ENCODE results near the gene NOP14. TPM values are rescaled to one million over a fixed set of nuclear protein-coding genes. Genes with fewer than 3 reads are reported as not detected.

Gene NOP14
- polyA plus RNA-seq, 2 of the 4 experiments (the other 2 are of a cell fraction): 18.9 to 30.2 TPM

DNA sequence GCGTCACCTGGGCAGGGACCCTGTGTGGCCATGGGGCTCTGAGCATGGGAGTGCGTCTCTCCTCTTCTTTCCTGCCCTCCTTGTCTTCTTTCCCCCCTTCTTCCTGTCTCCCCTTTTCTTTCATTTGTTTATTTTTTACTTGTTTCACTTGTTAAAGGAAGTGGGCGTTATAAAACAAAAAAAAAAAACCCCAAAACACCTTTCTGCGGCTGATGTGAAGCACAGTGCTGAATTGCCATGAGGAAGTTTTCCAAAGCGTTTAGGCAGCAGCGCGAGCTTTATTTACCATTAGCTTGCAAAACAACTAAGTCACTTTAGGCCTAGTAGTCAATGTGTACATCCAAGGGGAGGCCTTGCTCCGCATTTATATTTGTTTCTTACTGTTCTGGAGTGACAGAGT, 57.0 kb downstream of the NOP14 start:
- FAIRE-seq (no peak), ATAC-seq (no peak), DNase-seq (ENCODE audit: low read depth in 1 of 2, low spot score in 1 of 2) (no peak)
- Histone ChIP-seq H3K4me3 (no peak overlapping the region), H3K9me3 (no peaks in the 10 kb centered on the region), H3K4me2 (no peak overlapping the region), H3K4me1 (no peaks in the 10 kb centered on the region; the same call in 2 of the 3 replicates), H3K27ac (no peak overlapping the region)
- ChIA-PET POLR2A (interaction anchor here (0.7 kb wide), 1 partner anchor 18 kb away, joined by 4 read pairs; no protein-coding TSS in a partner anchor), CTCF (interaction anchor here (0.9 kb wide), 1 partner anchor 143 kb away, joined by 3 read pairs; no protein-coding TSS in a partner anchor)
- TF ChIP-seq ZFP36 (IDR thresholded peaks at IDR 0.05; ENCODE audit: borderline replicate concordance, partially characterized antibody): no peak
- no peak for TF ChIP-seq JUNB (IDR thresholded peaks at IDR 0.05)
- TF ChIP-seq, protein P1, sequence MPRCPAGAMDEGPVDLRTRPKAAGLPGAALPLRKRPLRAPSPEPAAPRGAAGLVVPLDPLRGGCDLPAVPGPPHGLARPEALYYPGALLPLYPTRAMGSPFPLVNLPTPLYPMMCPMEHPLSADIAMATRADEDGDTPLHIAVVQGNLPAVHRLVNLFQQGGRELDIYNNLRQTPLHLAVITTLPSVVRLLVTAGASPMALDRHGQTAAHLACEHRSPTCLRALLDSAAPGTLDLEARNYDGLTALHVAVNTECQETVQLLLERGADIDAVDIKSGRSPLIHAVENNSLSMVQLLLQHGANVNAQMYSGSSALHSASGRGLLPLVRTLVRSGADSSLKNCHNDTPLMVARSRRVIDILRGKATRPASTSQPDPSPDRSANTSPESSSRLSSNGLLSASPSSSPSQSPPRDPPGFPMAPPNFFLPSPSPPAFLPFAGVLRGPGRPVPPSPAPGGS (IDR thresholded peaks at IDR 0.05): no peak
- TF ChIP-seq, protein P2, sequence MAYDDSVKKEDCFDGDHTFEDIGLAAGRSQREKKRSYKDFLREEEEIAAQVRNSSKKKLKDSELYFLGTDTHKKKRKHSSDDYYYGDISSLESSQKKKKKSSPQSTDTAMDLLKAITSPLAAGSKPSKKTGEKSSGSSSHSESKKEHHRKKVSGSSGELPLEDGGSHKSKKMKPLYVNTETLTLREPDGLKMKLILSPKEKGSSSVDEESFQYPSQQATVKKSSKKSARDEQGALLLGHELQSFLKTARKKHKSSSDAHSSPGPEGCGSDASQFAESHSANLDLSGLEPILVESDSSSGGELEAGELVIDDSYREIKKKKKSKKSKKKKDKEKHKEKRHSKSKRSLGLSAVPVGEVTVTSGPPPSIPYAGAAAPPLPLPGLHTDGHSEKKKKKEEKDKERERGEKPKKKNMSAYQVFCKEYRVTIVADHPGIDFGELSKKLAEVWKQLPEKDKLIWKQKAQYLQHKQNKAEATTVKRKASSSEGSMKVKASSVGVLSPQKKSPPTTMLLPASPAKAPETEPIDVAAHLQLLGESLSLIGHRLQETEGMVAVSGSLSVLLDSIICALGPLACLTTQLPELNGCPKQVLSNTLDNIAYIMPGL (CRISPR knock-in tag; IDR thresholded peaks at IDR 0.05; ENCODE audit: borderline replicate concordance): no peak
- TF ChIP-seq HOXA7 (CRISPR knock-in tag; IDR thresholded peaks at IDR 0.05): no peak
- TF ChIP-seq HOXB13 (CRISPR knock-in tag; IDR thresholded peaks at IDR 0.05; ENCODE audit: low read depth): no peak
- no peak for TF ChIP-seq SMC3 (IDR thresholded peaks at IDR 0.05)
- no peak for TF ChIP-seq TP53 (CRISPR knock-in tag; IDR thresholded peaks at IDR 0.05)
- no peak for TF ChIP-seq PBX3 (IDR thresholded peaks at IDR 0.05)
- TF ChIP-seq, protein P3, sequence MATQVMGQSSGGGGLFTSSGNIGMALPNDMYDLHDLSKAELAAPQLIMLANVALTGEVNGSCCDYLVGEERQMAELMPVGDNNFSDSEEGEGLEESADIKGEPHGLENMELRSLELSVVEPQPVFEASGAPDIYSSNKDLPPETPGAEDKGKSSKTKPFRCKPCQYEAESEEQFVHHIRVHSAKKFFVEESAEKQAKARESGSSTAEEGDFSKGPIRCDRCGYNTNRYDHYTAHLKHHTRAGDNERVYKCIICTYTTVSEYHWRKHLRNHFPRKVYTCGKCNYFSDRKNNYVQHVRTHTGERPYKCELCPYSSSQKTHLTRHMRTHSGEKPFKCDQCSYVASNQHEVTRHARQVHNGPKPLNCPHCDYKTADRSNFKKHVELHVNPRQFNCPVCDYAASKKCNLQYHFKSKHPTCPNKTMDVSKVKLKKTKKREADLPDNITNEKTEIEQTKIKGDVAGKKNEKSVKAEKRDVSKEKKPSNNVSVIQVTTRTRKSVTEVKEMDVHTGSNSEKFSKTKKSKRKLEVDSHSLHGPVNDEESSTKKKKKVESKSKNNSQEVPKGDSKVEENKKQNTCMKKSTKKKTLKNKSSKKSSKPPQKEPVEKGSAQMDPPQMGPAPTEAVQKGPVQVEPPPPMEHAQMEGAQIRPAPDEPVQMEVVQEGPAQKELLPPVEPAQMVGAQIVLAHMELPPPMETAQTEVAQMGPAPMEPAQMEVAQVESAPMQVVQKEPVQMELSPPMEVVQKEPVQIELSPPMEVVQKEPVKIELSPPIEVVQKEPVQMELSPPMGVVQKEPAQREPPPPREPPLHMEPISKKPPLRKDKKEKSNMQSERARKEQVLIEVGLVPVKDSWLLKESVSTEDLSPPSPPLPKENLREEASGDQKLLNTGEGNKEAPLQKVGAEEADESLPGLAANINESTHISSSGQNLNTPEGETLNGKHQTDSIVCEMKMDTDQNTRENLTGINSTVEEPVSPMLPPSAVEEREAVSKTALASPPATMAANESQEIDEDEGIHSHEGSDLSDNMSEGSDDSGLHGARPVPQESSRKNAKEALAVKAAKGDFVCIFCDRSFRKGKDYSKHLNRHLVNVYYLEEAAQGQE (IDR thresholded peaks at IDR 0.05): no peak
- WGBS (ENCODE audit: missing lambda C conversion rate): 93% methylated on average over 8 of the region's 8 CpGs

- TF ChIP-seq EP300 (IDR thresholded peaks at IDR 0.05): no peak
- TF ChIP-seq MAZ (IDR thresholded peaks at IDR 0.05; ENCODE audit: borderline replicate concordance, low read depth, low read length): no peak
- no peak for TF ChIP-seq NPAS2 (CRISPR knock-in tag; IDR thresholded peaks at IDR 0.05; ENCODE audit: borderline replicate concordance)
- no peak for TF ChIP-seq CHD2 (IDR thresholded peaks at IDR 0.05; ENCODE audit: low read length, partially characterized antibody)
- no peak for TF ChIP-seq RCOR1 (IDR thresholded peaks at IDR 0.05; ENCODE audit: low read depth, low read length)
- TF ChIP-seq KDM5A (IDR thresholded peaks at IDR 0.05): no peak
- TF ChIP-seq, protein P4, sequence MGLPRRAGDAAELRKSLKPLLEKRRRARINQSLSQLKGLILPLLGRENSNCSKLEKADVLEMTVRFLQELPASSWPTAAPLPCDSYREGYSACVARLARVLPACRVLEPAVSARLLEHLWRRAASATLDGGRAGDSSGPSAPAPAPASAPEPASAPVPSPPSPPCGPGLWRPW (IDR thresholded peaks at IDR 0.05): no peak
- TF ChIP-seq ZC3H11A (IDR thresholded peaks at IDR 0.05): no peak
- TF ChIP-seq, protein P3 (IDR thresholded peaks at IDR 0.05): no peak
- no peak for TF ChIP-seq CEBPB (IDR thresholded peaks at IDR 0.05)
- 97% methylated on average over 13 of the region's 13 CpGs for WGBS (ENCODE audit: missing lambda C conversion rate)
- no peak overlapping the region for H3K27ac ChIP-seq
- ATAC-seq (no peak), FAIRE-seq (no peak), DNase-seq (ENCODE audit: low read depth in 1 of 2, low spot score in 1 of 2) (no peak)
- ChIA-PET POLR2A (no interaction called here), CTCF (no interaction called here)
- no peaks in the 10 kb centered on the region for H3K9me3 ChIP-seq
- peaks cover 6% of the 10 kb centered on the region; the same call in 1 of the 3 replicates for H3K4me1 ChIP-seq
- no peak overlapping the region for H3K4me2 ChIP-seq
- no peak overlapping the region for H3K4me3 ChIP-seq
Observed at GRCh38 chr4:2905544-2905943, 57.7 kb downstream of the NOP14 start.

Measured in A549 (cell line).